GM20000 (cell line): ENCODE results near the gene HSD11B1.

Experiments
- DNase-seq: peaks from one replicate; pipeline ENCODE4 v3.0.0; 2012; ENCODE audit warnings: low spot score
- TF ChIP-seq, protein P1 (sequence below): IDR thresholded peaks from 2 replicates; pipeline ENCODE4 v1.5.1; 2012; ENCODE audit warnings: mild to moderate bottlenecking, control low read depth; ENCODE audit errors: extremely low read depth, missing control alignments

HSD11B1 gene

DNA sequence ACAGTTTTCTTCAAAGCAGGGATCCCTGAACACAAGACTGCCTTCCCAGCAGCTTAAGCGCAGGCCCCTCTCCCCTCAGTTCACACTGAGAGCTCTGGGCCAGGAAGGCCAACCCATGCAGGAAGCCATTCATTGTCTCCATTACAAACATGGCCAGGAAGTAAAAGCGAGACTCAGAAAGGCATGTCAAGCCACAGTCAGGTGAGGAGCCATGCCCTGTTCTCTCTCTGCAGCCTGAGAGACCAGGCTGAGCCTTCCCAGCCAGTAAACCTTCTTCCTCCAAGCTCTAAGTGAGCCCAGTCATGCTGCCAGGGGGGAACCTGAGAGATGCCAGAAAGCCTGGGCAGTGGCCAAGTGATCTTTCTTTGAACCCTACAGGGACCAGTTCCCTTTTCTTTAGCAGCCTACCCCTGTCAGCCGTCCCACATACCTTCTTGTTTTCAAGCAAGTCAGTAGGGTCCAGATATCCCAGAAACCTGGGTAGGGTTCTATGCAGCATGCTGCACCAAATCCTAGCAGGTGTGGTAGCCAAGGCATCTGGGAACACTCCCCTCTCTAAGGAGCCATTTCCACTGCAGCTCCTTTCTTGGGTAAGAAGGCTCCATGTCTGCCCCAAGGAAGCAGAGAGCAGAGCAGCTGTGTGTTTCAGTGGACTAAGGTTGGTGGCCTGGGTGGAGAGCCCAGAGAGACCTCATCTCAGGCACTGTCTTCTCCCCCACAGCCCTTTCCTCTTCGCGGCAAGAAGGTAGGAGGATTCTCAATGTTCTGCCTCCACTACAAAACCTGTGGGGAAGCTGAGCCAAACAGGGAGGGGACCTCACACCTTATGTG, 52.2 kb downstream of the HSD11B1 start:
- peak; percentile 32 for DNase-seq
- TF ChIP-seq, protein P1, sequence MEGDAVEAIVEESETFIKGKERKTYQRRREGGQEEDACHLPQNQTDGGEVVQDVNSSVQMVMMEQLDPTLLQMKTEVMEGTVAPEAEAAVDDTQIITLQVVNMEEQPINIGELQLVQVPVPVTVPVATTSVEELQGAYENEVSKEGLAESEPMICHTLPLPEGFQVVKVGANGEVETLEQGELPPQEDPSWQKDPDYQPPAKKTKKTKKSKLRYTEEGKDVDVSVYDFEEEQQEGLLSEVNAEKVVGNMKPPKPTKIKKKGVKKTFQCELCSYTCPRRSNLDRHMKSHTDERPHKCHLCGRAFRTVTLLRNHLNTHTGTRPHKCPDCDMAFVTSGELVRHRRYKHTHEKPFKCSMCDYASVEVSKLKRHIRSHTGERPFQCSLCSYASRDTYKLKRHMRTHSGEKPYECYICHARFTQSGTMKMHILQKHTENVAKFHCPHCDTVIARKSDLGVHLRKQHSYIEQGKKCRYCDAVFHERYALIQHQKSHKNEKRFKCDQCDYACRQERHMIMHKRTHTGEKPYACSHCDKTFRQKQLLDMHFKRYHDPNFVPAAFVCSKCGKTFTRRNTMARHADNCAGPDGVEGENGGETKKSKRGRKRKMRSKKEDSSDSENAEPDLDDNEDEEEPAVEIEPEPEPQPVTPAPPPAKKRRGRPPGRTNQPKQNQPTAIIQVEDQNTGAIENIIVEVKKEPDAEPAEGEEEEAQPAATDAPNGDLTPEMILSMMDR: no peak

DNA sequence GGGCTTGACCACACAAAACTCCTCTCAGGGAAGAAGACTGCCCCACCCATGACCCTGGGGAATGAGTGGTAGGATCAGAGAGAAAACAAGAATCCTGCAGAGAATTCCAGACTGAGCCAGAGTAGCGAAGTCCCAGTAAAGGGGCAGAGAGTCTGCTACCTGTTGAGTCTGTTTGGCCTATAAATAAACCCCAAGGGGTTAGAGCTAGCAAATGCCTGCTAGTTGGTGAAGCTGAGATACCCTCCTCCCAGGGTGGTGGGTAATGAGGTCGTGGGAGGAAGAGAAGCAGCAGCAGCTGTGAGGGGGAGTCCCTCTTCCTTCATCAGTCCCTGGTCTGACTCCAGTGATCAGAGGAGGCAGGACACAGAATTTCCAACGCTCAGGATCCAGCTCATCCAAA, 53.8 kb downstream of the HSD11B1 start:
- DNase-seq: no peak
- TF ChIP-seq, protein P1: no peak

DNA sequence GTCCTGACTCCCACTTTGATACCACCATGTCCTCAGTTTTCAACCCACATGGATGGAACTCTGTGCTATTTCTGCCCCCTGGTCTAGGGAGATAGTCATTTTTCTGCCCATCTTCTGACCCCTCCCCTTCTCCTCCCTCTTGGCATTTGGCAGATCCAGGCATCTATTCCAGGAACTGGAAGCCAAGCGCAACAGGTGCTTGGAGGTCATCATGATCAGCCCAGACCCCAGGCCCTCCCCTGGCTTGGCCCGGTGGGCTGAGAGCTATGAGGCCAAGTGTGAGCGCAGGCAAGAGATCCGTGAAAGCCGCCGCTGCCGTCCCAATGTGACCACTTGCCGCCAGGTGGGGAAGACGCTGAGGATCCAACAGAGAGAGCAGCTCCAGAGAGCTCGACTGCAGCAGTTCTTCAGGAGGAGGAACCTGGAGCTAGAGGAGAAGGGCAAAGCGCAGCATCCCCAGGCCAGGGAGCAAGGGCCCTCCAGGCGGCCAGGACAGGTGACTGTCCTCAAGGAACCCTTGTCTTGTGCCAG, 55.2 kb downstream of the HSD11B1 start:
- TF ChIP-seq, protein P1: no peak
- DNase-seq: no peak

DNA sequence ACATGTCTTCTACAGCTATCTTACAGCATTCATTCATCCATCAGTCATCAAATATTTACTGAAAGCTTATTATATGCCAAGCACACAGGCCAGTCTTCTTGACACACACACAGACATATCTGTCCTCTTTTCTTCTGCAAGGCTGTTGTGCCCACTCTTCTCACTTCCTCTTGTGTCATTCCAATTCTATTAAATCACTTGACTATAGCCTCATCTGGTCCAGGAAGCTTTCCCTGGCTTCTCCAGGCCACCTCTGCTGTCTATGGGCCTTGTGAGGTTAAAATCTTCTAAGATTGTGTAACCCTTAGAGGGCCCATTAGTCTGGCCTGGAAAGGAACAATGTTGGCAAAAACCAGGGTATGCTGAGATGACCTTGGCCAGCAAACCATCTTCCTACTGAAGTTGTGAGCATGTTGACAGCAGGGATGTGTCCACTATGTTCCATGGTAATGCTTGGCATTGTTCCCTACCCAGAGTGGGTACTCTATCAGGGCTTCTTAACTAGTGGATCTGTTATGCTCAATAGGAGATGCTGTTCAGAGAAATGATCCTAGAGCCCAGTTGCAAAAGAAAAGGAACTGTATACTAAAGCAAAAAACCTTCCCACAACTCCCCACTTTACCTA, 56.5 kb downstream of the HSD11B1 start:
- DNase-seq: no peak
- TF ChIP-seq, protein P1: no peak

DNA sequence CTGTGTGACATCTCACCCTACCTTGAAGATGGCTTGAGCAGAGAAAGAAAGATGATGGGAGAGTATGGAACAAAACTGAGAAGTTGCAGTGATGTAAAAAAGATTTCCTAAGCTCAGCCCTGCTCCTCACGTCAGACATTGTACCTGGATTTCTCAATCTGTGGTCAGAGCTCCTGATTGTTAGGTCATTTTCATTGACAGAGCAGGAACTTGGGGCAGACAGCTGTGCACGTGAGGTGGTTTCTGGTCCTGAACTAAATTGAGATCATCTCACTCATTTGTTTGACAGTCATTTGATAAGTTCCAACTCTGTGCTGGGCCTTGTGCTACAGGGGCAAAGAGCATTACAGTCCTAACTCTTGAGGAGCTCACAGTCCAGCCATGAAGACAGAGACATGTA, 61.4 kb downstream of the HSD11B1 start:
- TF ChIP-seq, protein P1: no peak
- no peak for DNase-seq

DNA sequence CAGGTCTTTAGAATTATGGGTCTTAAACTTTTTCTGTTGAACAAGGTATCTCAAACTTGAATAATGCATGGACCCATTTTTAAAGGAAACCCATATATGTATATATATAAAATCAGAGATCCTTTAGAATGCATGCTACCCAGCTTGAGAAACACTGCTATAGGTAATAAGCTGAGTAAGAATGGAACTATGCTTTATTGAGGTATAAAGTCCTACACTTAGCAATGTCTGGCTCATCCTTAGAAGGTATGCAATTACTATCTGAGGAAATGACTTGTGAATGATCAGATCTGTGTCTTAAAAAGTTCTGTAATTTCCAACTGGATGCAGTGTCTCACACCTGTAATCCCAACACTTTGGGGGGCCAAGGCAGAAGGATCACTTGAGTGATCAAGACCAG, 62.5 kb downstream of the HSD11B1 start:
- no peak for DNase-seq
- TF ChIP-seq, protein P1: no peak

DNA sequence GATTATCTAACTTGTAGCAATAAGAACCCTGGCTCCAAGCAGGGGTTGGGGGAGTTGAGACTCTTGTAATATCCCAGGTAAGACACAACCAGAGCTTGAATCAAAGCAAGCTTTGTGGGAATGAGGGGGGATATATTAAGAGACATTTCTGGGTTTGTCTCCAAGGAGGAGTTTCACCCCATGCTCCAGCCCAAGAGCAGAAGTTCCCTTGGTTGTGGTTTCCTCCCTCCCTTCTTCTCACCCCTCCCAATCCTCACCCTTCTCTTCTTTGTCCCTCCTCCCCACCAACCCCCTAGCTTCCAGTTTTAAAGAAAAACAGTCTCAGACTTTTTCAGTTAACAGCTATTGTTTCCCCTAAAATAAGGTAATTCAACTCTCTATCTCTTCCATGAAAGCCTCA, 63.1 kb downstream of the HSD11B1 start:
- no peak for DNase-seq
- TF ChIP-seq, protein P1: no peak
